Femur (tissue), 1 donor: ENCODE measurements around the gene UTP3.
"Not testable (repeated sequence)": the region's sequence is repeated elsewhere in the genome, so short reads cannot be mapped to it uniquely, and the experiment has no call there.

ENCODE experiments used
- DNase-seq: peaks from one replicate; pipeline ENCODE4 v3.0.0-alpha.2; 2017

UTP3 gene

DNA sequence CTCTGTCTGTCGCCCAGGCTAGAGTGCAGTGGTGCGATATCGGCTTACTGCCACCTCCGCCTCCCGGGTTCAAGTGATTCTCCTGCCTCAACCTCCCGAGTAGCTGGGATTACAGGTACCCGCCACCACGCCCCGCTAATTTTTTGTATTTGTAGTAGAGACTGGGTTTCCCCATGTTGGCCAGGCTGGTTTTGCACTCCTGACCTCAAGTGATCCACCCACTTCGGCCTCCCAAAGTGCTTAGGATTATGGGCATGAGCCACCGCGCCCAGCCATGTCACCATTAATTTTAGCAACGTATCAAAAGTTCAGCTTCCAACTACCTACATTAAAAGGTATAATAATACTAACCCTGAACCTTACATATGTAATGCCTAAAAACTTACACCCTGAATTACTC is 940 bp upstream of the UTP3 start:
- DNase-seq: no peak

DNA sequence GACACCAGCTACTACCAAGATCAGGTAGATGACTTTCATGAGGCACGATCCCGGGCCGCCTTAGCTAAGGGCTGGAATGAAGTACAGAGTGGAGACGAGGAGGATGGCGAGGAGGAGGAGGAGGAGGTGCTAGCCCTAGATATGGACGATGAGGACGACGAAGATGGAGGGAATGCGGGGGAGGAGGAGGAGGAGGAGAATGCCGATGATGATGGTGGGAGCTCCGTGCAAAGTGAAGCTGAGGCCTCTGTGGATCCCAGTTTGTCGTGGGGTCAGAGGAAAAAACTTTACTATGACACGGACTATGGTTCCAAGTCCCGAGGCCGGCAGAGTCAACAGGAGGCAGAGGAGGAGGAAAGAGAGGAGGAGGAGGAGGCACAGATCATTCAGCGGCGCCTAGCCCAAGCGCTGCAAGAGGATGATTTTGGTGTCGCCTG is 481 bp downstream of the UTP3 start:
- no peak for DNase-seq

DNA sequence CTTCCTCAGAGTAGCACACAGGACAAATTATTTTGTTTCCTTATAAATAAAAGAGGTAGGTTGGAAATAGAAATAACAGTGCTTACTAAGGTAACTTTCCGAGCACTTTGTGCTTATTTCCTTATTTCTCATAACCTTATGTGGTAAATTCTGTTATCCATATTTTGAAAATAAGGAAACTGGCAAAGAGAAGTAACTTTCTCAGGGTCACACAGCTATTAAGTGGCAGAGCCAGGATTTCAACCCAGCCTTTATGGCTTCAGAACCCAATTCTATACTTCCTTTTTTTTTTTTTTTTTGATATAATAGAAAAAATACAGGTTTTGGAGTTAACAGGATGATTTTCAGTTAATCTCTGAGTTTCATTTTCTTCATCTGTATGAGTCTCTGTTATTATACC is 3.3 kb downstream of the UTP3 start:
- DNase-seq: no peak

DNA sequence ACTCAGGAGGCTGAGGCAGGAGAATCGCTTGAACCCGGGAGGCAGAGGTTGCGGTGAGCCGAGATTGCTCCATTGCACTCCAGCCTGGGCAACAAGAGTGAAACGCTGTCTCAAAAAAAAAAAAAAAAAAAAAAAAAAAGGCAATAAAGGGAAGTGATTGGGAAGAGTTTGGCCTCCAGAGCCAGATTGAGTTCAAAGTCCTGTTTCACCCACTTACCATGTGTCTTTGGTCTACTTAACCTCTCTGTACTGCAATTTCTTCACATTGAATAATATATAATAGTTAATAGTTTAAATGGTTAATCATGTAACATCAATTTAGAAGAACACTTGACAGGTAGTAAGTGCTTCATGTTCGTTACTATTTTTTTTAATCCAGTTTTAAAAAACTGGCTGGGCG is 6.3 kb downstream of the UTP3 start:
- not testable (repeated sequence) for DNase-seq

DNA sequence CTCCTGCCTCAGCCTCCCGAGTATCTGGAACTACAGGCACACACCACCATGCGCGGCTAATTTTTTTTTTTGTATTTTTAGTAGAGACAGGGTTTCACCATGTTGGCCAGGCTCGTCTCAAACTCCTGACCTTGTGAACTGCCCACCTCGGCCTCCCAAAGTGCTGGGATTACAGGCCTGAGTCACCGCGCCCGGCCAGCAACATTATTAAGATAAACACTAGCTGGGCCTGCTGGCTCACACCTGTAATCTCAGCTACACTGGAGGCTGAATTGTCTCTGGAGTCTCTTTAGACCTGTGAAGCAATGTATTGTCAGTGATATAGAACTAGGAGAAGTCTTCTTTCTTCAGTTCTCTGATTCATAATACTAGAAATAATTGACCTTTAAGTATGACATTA is 10.1 kb downstream of the UTP3 start:
- DNase-seq: not testable (repeated sequence)

DNA sequence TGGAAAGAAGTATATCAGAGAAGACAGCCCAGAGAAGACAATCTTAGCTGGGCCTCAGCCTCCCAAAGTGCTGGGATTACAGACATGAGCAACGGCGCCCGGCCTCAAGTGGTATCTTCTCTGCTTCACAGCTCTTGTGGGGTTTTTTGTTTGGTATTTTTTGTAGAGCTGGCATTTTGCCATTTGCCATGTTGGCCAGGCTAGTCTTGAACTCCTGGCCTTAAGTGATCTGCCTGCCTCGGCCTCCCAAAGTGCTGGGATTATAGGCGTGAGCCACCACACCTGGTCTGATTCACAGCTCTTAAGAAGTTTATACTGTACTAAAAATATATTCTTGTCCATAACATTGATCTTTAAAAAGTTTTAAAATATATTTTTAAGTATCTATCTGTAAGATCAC is 12.4 kb downstream of the UTP3 start:
- no peak for DNase-seq

DNA sequence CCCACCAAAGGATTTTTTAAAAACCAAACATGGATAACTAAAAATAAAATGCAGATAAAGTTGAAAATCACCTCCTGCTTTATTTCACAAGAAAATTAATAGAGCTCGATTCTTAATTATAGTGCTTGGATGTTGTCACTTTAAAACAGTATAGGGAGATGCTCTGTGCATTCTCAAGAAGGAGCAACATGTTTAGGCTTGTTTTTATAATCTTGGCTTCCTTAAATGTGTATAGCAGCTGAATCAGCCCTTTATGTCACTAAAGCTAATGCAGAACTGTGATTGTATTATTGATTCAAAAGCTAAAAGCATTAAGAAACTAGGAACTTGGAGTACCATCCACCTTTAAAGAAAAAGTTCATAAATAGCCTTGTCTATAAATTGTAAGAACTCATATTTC is 12.9 kb downstream of the UTP3 start:
- no peak for DNase-seq

DNA sequence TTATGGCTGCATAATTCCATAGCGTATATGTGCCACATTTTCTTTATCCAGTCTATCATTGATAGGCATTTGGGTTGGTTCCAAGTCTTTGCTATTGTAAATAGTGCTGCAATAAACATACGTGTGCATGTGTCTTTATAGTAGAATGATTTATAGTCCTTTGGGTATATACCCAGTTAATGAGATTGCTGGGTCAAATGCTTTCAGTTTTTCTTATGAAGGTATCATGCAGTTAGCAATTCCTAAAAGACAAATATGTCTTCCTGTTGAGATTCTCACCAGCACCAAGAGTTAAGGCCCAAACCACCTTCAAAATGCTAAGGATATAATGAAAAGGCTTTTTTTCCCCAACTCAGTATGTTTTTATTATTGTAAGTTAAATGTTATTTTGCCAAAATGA is 14.3 kb downstream of the UTP3 start:
- not testable (repeated sequence) for DNase-seq

DNA sequence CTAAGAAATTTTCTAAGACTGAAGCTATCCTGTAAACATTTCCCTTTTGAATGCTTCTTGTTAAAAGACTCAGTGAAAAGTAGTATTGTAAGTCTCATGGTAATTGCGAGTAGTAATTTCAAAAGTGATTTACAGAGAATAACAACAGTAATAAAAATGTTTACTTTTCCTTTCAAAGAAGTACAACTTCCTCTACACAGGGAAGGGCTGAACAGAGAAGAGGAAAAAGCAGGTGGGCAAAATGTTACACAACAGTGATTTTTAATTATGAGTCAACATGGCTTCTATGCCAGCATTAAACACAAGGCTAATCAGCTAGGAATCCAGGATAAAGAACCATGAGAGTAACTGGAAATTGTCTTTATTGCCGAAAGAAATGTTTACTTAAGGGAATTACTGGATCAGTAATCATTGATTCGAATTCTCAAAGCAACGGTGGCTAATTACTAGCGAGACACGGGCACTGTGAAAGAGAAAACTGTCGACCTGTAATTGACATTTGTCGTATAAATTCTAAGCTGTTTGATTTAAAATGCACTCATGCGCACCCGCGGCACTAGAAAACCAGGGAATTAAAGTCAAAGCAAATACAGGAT is 15.4 kb downstream of the UTP3 start:
- no peak for DNase-seq

DNA sequence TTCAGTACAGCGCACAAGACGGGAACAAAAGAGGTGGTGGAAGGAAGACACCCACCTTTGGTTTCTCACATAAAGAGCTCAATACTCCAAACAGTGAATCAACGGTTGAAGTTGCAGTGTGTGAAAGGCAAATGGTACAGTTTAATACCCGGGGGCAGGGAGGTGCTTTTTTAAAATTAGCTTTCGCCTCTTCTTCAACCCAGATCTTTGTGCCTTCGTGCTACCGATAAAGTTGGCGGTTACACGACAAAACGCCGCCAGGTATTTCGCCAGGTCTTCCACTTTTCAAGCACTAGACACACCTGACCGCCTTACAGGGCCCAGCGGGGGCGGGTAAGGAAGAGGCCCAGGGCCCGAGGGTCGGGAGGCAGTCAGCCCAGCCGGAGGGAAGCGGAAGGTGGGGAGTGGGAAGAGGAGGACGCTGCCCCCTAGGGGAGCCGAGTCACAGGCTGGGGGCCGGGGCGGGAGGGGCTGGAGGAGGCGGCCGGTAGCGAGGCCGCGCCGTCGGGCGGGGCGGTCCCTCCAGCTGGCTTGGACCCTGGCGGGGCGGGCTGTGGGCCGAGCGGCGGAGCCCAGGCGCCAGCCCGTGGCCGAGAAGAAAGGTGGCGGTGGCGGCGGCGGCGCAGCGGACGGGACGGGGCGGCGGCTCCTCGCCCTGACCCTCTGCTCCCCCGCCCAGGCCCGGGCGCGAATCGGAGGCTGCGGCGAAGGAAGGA is 16.0 kb downstream of the UTP3 start:
- peak; percentile 91 for DNase-seq

DNA sequence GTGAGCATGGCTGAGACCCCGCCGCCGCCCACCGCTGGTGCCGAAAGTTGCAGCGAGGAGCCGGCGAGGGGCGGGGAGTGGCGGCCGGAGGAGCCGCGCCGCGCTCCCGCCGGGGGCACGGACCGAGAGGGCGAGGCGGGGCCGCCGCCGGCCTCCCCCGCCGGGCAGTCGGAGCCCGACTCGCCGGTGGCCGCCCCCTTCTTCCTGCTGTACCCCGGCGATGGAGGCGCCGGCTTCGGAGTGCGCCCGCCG is 16.5 kb downstream of the UTP3 start:
- DNase-seq: no peak

DNA sequence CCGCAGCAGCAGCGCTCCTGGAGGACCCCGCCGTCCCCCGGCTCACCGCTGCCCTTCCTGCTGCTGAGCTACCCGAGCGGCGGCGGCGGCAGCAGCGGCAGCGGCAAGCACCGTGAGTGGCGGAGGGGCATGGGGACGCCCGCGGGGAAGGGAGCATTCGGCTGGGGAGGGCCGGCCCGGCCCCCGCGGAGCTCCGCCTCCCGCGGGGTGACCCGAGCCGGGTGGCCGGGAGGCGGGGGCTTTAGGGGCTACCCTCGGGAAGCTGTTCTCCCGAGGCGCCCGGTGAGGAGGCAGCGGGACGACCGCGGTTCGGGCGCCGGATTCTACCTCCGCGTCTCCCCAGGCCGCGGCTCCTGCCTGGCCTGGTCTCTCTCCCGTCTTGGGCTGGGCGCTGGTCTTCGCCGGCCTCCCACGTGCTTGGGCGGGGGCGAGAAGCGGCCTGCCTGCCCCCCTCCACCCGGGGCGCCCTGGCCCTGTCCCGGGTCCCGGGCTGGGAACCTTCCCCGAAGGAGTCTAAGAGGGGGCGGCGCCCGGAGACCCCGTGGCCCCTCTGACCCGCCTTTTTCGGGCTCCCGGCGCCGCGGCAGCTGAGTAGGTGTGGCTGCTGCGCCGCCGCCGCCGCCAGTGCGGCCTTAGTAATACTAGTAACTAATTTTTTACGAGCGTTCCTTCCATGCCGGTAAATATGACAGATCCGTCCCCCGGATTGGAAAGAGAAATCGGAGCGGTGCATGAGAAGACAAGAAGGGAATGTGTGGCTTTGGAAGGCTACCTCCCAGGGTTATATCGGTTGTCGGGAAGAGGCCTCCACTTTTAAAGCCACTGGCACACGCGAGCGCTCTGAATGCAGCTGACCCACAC is 17.1 kb downstream of the UTP3 start:
- DNase-seq: peak; percentile 84

DNA sequence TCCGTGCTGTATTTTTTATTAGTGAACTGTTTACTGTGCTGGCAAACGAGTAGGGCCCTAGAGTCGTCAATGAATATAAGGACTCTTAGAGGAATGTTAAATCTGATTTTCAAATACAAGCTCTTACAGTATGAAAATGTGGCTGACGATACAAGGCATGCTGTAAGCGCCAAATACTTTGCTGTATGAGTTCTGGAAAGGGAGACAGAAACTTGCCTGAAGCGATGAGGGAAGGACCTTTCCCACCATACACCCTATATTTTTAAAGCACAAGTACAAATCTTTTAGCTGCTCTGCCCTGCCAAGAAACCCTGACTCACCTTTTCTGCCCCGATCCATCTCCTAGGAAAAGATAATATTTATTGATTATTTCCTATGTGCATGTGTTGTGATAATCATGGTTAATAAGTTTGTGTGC is 17.7 kb downstream of the UTP3 start:
- DNase-seq: no peak

DNA sequence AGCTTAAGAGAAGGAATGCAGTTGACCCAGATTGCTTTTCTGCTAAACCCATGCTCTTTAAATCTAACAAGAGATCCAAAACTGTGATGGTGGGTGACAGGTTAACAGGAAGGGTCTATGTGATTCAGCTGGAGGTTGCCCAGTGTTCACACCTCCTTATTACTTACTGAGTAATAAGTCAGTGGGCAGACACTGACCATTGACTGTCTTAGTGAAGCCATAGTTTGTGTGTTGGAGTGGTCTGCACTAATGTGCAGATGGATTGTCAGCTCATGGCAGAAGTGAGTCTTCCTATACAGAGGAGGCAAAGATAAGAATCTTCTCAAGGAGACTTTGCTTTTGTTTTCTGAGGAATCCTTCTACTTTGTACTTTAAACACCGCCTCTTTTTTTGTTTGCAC is 18.2 kb downstream of the UTP3 start:
- DNase-seq: no peak

DNA sequence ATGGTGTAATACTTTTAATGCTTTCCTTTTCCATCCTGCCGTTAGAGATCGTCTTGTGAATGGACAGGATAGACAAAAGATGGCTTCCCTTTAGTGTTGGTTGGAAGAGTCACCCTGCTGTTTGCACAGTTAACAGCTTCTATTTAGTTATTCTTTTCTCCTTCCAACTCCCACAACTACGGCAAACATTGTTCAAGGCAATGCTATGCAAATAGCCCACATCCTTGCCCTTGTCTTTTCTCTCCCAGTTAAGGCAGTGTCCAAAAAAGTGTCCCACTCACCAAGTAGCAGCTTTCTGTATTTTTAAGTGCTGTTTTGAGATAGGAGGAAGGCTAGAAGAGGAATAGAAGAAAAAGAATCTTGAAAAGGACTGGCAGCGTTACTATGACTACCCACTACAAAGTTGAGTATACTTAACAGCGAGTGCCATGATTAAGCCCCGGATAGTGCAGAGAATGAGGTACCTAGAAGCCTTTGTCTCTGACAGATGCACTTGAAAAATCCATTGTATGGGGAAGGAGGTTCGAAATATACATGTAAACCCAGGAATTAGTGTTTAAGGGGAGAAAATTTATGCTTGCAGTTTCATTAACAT is 21.4 kb downstream of the UTP3 start:
- no peak for DNase-seq

DNA sequence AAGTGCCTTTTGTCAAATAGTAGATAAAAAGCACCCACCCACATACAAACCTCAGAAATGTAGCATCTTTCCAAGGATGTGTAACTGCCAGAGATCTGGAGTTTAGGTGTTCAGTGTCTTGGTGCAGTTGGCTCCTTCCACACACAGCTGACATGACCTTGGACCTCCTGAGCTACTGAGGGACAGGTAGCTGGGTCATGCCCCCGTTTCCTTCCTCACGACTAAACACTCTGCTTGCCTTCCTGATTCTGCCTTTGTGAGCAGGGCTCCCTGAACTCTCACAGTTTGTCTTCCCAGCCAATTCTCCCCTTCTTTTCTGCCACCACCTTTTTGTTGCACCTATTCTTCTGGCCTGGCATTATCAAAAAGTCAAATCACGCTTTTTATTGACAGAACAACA is 23.3 kb downstream of the UTP3 start:
- DNase-seq: no peak

DNA sequence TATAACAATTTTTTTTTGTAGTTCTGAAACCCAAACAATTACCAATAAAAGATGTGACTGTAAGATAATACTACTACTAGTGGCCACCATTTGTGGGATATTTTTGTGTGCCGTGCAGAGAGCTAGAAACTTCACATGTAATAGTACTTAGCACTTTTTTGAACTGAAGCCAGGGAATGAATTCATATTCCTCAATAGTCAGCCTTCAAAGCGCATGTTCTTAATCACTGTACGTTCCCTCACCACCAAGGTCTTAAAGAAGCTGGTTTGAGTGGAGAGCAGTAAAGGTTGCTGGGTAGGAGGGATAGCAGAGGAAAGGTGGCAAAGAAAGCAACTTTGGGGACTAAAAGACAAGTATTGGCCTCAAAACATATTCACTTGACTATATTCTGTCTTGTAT is 23.8 kb downstream of the UTP3 start:
- DNase-seq: no peak

DNA sequence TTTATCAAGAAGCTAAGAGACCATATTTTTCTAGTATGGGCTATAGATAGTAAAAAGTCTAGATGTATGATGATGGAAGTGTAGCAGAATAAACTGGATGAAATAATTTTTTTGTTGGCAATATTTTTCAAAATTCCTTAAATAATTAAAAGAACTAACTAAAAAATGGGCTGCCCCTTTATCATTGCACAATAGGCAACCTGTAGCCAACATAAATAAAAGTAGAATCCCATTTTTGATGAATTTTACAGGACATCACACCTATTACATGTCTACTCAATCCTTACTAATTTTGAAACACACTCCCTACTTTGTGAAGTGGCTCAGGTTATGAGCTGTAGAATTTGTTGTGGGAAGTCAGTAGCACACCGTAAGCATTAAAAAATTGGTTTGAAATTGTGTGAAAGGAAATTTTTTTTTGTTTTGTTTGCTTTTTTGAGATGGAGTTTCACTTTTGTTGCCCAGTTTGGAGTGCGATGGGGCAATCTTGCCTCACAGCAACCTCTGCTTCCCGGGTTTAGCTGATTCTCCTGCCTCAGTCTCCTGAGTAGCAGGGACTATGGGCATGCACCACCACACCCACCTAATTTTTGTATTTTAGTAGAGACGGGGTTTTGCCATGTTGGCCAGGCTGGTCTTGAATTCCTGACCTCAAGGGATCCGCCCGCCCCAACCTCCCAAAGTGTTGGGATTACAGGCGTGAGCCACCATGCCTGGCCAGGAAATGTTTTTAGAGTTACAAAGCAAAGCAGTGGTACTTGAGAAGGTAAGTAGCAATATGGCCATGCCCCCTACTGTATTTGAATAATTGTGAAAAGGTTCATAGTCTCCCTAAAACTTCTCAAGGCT is 24.5 kb downstream of the UTP3 start:
- no peak for DNase-seq

DNA sequence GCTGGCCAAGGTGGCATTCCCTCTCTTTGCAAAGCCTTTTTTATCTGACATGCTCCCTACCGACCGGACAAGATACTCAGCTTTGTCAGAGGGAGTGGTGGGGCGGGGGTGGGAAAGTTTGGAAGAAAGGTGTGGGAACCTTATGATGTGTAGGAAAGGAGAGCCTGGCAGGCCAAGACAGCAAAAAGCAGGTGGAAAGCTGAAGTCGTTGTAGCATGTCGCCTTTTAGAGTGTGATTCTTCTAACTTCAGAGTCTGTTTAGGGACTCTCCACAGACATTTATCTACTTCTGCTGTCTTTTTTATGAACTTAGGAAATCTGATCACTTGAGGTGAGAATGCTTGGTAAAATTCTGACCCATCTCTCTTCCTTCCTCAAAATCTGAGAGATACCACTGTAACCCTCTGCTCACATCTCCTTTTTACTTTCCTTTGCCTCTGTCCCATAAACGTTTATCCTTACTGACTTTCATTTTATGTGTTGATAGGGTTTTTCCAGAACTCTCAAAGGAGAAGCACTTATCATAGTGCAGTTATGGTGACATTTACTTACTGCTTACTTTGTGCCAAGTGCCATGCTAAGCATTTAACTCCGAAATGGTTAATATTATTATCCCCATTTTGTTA is 25.2 kb downstream of the UTP3 start:
- no peak for DNase-seq

DNA sequence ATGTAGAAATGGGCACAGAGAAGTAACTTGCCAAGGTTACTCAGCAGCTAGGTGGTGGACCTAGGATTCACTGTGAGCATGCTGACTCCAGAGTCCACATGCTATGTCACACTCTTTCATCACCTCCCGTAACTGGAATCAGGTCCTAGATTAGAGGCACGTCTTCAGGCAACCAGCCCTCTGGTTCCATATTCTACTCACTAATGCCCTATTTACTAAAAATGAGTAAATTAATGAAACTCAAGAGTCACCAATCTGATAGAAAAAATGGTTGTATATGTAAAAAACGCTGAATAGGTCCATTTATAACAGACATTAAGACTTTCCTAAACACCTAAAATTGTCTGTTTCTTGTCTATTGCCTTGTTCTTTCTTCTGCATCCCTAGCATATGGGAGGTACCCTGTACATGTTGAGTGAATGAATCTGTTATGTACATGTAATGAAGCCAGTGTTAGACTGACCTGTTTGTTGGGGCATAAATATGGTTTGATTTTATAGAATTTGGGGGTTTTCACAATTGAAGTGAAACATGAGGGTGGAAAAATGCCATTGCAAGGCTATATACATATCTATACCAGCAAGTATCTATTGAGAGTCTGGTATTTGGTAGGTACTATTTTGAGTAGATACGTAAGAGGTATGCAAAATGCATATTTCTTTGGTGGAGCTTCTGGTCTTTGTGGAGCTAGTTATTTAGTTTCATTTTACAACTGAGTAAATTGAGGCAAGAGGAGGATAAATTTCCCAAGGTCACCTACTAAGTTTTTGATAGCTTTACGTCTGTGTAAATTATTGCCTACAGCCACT is 26.0 kb downstream of the UTP3 start:
- no peak for DNase-seq

DNA sequence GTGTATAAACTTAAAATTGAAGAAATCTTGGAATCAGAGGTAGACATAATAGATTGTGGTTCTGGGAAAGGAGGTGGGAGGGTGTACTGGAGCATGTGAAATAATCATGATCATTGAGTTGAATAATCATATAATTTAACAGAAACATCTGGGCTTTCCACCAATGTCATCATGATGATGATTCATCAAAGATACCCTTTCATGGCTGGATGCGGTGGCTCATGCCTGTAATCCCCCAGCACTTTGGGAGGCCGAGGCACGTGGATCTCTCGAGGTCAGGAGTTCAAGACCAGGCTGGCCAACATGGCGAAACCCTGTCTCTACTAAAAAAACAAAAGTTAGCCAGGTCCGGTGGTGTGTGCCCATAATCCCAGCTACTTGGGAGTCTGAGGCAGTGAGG is 26.8 kb downstream of the UTP3 start:
- DNase-seq: no peak
